Skeletal muscle satellite cell (primary cell): Measurements from ENCODE around the gene TTLL12. TPM values are rescaled to one million over a fixed set of nuclear protein-coding genes. Genes with fewer than 3 reads are reported as not detected.
A peak's percentile ranks its signal among the peaks of the same experiment; 100 is the strongest.

Experiments
- H3K27me3 ChIP-seq: 2 replicates; pipeline ENCODE4 v1.7.0; 2013; ENCODE audit warnings: low read length; ENCODE audit not compliant: control insufficient read depth, insufficient read depth
- H3K36me3 ChIP-seq: 2 replicates; pipeline ENCODE4 v1.7.0; 2013; ENCODE audit warnings: mild to moderate bottlenecking, control low read depth, low read length; ENCODE audit not compliant: insufficient read depth
- H3K4me1 ChIP-seq: 2 replicates; pipeline ENCODE4 v1.7.0; 2013; ENCODE audit warnings: low read length; ENCODE audit not compliant: control insufficient read depth, insufficient read depth
- H3K4me2 ChIP-seq: 2 replicates; pipeline ENCODE4 v1.7.0; 2013; ENCODE audit warnings: mild to moderate bottlenecking, low read length
- H3K4me3 ChIP-seq: 2 replicates; pipeline ENCODE4 v1.7.0; 2013; ENCODE audit warnings: low read length
- H3K9ac ChIP-seq: 2 replicates; pipeline ENCODE4 v1.7.0; 2013; ENCODE audit warnings: mild to moderate bottlenecking, low read depth, low read length, moderate library complexity
- H3K9me3 ChIP-seq: replicated peaks from 2 replicates; pipeline ENCODE4 v1.7.0; 2013; ENCODE audit warnings: mild to moderate bottlenecking, control low read depth, low read length
- total RNA-seq: library from RNA; depleted of rRNA; stranded (reverse); fragments of >200 nt; gene quantifications from 2 replicates; pipeline ENCODE4 v1.2.3, GENCODE V29; 2012; rRNA removed

Gene TTLL12
- 49.4 and 57.7 TPM in 2 replicates for total RNA-seq

DNA sequence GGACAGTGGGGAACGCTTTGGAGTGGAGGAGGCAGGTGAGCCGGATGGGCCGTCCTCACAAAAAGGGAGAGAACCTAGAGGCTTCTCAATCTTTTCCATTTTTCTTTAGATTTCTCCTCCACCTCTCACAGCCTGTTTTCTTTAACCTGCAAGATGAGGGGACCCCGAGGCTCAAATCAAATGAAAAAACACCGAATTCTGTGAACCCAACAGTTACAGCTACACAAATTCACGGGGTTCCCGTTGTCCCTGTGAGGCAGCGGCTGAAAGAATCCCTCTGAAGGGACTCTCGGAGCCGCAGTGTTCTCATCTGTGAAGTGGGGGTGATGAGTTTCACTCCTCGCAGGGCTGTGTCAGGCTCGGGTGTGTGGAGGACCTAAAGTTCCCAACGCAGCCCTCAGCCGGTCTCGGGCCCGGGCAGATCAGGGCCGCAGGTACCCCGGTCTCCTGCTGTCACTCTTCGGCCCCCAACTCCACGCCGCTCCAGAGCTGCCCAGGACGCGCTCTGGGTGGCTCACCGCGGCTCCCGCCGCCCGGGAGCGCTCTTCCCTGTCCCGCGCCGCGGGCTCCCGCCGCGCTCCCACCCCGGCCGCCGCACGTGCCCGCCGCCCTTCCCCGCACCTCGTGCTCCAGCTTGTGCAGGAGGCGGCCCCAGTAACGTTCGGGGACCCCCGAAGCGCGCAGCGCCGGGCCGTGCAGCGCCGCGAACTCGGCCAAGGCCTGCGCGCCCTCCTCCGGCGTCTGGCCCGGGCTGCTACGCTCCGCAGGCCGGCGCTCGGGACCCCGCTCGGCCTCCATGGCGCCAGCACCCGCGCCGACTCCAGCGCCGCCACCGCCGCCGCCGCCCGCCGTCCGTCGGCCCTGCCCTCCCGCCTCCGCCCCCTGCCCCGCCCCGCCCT lies at the start of gene TTLL12:
Gene TTLL12 (minus strand): TSS at position 863 of the 899 bp plus-strand sequence. CDS start 65 bp downstream, at position 798.
- peak within 1 kb of the TSS; percentile 86 for H3K9ac ChIP-seq
- H3K4me1 ChIP-seq, result peaks cover 22% of the 10 kb centered on the region
- peaks cover 8% of the 10 kb centered on the region for H3K27me3 ChIP-seq
- H3K36me3 ChIP-seq, result no peaks in the 10 kb centered on the region
- no peaks in the 10 kb centered on the region for H3K9me3 ChIP-seq
- H3K4me2 ChIP-seq, result peak within 1 kb of the TSS; percentile 94
- H3K4me3 ChIP-seq, result peak within 1 kb of the TSS; percentile 84

DNA sequence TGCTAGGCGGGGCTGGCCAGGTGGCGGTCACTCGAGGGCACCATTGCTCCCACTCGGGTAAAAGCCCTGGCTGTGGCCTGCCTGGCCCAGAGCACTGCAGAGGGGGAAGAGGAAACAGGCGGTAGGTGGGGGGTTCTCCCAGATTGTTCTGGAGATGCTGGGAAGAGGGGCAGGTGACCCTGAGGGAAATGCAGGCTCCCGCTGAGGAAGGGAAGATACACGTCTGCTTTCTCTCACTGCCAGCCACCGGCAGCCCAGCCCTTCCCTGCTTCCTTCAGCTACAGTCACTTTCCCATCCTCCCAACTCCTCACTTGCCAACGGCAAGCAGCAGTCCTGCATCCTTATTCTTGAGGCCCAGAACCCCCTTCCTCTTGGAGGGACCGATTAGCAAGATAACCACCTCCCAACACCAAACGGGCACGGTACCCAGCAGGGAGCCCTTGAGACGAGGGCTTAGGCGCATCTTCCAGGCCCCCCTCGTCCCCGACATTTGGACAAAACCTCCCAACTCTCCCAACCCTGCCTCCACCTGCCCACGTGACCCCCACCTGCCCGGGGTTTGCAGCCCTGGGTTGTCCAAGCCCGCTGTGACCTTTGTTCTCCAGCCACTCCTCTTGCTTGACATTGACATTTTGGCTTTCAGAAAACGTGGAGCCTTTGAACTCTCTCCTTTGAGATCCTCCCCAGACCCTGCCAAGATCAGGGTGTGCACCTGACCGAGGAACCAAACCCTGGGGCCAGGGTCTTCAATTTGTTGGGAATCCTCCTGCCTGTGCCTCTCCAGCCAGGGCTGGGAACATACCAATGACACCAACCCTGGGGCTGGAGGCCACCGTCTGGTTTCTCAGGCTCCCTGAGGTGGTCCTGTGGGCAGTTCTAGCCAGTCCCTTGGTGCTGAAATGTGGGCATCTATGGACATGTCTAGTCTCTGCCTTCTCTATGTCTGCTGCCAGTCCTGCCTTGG lies 48.8 kb upstream of the TTLL12 start:
- Histone ChIP-seq H3K4me3 (no peak overlapping the region), H3K9ac (no peak overlapping the region), H3K4me1 (no peaks in the 10 kb centered on the region), H3K27me3 (peaks cover 86% of the 10 kb centered on the region), H3K9me3 (no peaks in the 10 kb centered on the region), H3K36me3 (no peaks in the 10 kb centered on the region), H3K4me2 (no peak overlapping the region)

DNA sequence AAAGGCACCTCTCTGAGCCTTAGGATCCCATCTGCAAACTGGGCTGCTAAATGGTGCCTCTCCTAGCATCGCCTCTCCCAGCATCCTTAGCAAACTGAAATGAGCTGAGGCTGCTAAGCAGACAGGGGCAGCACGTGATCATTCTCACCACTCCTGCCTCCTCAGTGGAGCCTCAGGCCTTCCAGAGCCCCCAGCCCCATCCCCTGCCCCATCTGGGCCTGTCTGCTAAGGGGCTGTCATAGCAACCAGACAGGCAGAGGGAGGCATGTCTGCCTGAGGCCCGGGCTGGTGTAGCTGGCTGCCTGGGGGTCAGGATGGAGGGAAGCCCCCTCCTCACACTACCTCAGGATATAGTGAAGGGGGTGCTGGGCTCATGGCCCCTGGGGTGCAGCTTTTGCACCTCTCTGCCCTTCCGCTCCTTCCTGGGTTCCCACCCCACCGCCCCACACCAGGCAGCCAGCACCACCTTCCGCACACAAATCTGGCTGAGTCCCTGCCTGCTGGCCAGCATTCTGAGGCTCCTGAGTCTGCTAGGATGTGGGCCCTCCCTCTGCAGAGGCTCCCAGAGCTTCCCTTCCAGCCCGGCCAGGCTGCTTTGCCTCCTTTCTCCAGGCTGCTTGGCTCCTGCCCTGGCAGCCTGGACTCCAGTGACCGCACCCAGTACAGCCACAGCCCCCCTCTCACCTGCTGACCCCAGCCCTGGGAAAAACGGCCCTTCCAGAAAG lies 47.5 kb upstream of the TTLL12 start:
- Histone ChIP-seq H3K4me2 (no peak overlapping the region), H3K27me3 (peaks cover 73% of the 10 kb centered on the region), H3K4me1 (no peaks in the 10 kb centered on the region), H3K9ac (no peak overlapping the region), H3K36me3 (no peaks in the 10 kb centered on the region), H3K9me3 (no peaks in the 10 kb centered on the region), H3K4me3 (no peak overlapping the region)

DNA sequence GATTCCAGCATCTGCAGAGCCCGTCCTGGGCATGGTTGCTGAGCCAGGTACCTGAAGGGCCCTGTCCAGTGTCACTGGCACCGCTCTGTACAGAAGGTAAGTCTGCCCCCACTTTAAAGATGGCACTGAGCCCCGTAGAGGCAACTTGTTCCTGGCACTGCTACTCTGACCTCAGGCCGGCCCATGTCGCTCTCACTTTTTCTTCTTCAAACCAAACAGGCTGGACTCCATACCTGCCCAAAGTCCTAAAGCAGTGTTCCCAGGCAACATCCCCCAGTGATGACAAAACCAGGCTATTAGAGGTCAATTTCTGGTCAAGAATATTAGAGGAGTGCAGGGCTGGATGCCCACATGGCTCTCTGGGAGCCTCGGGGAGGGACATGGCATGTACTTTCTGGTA lies 46.6 kb upstream of the TTLL12 start:
- no peaks in the 10 kb centered on the region for H3K9me3 ChIP-seq
- H3K27me3 ChIP-seq, result peaks cover 64% of the 10 kb centered on the region
- H3K4me1 ChIP-seq, result no peaks in the 10 kb centered on the region
- no peak overlapping the region for H3K4me3 ChIP-seq
- H3K4me2 ChIP-seq, result no peak overlapping the region
- H3K36me3 ChIP-seq, result no peaks in the 10 kb centered on the region
- H3K9ac ChIP-seq, result no peak overlapping the region

DNA sequence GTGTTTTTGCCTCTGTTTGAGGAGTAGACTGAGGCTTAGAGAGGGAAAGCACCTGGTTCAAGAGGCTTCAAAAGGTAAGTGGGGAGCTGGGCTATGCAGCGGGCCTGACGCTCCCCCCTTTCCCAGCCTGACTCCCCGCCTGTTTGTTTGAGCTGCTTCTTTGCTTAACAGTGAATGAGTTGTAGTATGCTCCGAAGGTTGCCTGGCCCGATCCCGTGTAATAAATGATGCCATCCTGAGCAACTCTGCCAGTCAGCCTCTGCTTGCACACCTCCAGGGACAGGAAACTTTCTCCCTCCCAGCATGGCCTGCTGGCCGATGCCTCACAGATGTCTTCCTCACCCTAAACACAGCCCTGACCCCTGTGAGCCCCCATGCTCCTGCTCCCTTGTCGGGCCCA lies 45.5 kb upstream of the TTLL12 start:
- no peak overlapping the region for H3K9ac ChIP-seq
- H3K9me3 ChIP-seq, result no peaks in the 10 kb centered on the region
- H3K4me1 ChIP-seq, result no peaks in the 10 kb centered on the region
- H3K36me3 ChIP-seq, result no peaks in the 10 kb centered on the region
- no peak overlapping the region for H3K4me2 ChIP-seq
- no peak overlapping the region for H3K4me3 ChIP-seq
- peaks cover 56% of the 10 kb centered on the region for H3K27me3 ChIP-seq

DNA sequence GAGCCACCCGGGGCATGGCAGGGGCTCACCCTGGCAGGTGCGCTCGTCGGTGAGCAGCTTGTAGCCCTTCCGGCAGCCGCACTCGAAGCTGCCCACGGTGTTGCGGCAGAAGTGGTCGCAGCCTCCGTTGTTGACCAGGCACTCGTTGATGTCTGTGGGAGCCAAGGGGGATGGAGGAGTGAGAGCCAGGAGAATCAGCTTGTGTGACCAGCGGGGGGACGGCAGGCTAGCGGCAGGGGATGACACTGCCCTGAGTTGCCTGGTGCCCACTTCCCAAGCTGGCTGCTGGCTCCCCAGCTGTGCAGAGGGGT lies 44.7 kb upstream of the TTLL12 start:
- no peaks in the 10 kb centered on the region for H3K4me1 ChIP-seq
- no peak overlapping the region for H3K9ac ChIP-seq
- peaks cover 53% of the 10 kb centered on the region for H3K27me3 ChIP-seq
- H3K36me3 ChIP-seq, result no peaks in the 10 kb centered on the region
- H3K9me3 ChIP-seq, result no peaks in the 10 kb centered on the region
- no peak overlapping the region for H3K4me3 ChIP-seq
- H3K4me2 ChIP-seq, result no peak overlapping the region

DNA sequence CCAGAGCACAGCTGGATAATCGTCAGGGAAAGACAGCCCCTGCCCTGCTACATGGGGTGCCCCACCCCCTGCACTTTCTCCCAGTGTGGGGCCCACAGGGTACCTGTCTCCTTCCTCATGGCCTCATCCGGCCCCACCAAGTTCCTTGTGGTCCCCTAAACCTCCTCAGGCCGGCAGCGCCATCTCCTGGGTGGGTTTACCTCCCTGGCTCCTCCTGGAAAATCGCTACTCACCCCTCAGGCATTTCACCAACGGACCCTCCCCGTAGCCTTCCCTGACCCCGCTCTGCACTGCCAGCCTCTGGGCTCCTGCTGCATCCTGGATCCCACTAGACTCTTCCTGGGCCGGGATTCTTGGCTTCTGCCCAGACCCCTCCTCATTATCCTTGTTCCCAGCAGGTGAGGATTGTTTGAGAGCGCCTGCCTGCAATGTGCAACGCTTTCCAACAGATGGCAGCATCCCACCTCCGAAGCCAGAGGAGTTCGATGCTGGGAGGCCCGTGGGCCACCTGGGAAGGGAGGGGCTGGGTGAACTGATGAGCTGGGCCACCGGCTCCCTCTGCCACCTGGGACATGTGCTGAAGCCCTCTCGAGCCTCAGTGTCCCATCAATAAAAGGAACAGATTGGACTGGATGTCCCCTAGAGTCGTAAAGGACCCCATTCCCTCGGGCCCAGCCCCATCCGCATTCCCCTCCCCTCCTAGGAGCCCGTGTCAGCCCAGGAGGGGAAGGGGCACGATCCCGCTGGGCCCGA lies 44.2 kb upstream of the TTLL12 start:
- Histone ChIP-seq H3K36me3 (no peaks in the 10 kb centered on the region), H3K4me2 (no peak overlapping the region), H3K4me3 (no peak overlapping the region), H3K27me3 (peaks cover 48% of the 10 kb centered on the region), H3K4me1 (no peaks in the 10 kb centered on the region), H3K9me3 (no peaks in the 10 kb centered on the region), H3K9ac (no peak overlapping the region)

DNA sequence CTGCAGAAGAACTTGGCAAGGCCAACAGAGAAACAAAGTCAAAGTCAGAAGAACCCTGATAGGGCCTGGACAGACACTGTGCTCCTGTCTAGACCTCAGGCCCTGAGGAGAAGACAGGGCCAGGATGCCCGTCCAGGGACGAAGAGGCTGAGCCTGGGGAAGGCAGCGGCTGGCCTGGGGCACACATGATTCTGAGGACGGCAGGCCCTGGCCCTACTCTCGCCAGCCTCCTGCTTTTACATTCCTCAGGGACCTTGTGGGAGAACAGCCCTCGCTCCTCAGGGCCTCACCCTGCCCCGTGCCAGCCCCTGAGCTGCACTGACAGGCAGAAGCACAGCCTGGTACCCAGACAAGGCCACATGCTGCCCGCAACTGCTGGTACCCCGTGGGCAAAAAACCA lies 43.6 kb upstream of the TTLL12 start:
- H3K4me3 ChIP-seq, result no peak overlapping the region
- H3K4me1 ChIP-seq, result no peaks in the 10 kb centered on the region
- H3K27me3 ChIP-seq, result peaks cover 45% of the 10 kb centered on the region
- H3K9ac ChIP-seq, result no peak overlapping the region
- H3K36me3 ChIP-seq, result no peaks in the 10 kb centered on the region
- H3K4me2 ChIP-seq, result no peak overlapping the region
- no peaks in the 10 kb centered on the region for H3K9me3 ChIP-seq

DNA sequence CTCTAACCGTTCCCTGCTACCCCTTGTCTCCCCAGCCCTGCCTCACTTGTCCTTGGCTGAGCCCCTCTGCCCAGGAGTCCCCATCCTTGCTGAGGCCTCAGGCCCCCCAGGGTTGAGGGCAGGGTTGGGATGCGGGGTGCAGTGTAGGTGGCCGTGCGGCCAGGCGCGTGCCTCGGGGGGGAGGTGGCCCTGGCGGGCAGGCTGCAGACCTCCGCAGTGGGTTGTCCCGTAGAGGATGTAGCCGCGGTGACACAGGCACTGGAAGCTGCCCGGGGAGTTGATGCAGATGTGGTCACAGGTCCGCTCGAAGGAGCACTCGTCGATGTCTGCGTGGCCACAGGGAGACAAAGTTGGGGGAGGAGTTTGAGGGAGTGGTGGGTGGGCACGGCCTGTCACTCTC lies 41.9 kb upstream of the TTLL12 start:
- H3K27me3 ChIP-seq, result peaks cover 44% of the 10 kb centered on the region
- no peak overlapping the region for H3K4me3 ChIP-seq
- H3K4me2 ChIP-seq, result no peak overlapping the region
- H3K9me3 ChIP-seq, result no peaks in the 10 kb centered on the region
- H3K36me3 ChIP-seq, result no peaks in the 10 kb centered on the region
- no peak overlapping the region for H3K9ac ChIP-seq
- H3K4me1 ChIP-seq, result no peaks in the 10 kb centered on the region

DNA sequence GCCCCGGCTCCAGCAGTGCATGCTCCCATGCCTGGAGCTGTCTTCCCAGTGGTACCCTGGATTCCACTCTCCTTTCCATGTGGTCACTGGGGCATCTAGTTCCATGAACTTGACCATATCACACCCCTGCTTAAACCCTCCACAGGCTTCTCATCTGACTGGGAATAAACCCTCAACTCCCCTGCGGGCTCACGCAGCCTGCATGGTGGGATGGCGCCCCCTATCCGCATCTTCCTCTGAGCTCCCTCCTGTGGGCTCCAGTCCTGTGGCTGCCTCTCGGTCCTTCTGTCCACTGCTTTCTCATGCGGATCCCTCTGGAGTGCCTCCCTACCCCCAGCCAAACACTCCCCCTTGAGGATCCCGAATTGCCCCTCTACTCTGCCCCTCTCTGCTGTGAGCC lies 41.4 kb upstream of the TTLL12 start:
- no peaks in the 10 kb centered on the region for H3K36me3 ChIP-seq
- H3K4me3 ChIP-seq, result no peak overlapping the region
- H3K4me1 ChIP-seq, result no peaks in the 10 kb centered on the region
- H3K9ac ChIP-seq, result no peak overlapping the region
- H3K9me3 ChIP-seq, result no peaks in the 10 kb centered on the region
- H3K27me3 ChIP-seq, result peaks cover 44% of the 10 kb centered on the region
- H3K4me2 ChIP-seq, result no peak overlapping the region
